Neural cell (in vitro differentiated cells): ENCODE data around the gene ERBB4. TPM values are rescaled to one million over a fixed set of nuclear protein-coding genes. Genes with fewer than 3 reads are reported as not detected.

Experiments used
- H2AFZ ChIP-seq: fragments of 200-600, 300-800 bp; sonication (generic), shearing (Covaris generic); 2 replicates; pipeline ENCODE4 v1.6.0; 2014; ENCODE audit warnings: low read depth, mild to moderate bottlenecking, antibody characterized with exemption, low read length, moderate library complexity
- H3F3A ChIP-seq: fragments of 200-600 bp; shearing (Covaris generic); 2 replicates; pipeline ENCODE4 v1.6.1; 2016; ENCODE audit warnings: mild to moderate bottlenecking, moderate library complexity, mixed read lengths, antibody characterized with exemption, low read length; ENCODE audit not compliant: insufficient read depth, poor library complexity, severe bottlenecking
- H3K27ac ChIP-seq: fragments of 200-600, 300-800 bp; sonication (generic), shearing (Covaris generic); 2 replicates; pipeline ENCODE4 v1.5.1; 2014; ENCODE audit warnings: mild to moderate bottlenecking, low read length, moderate library complexity
- H3K27me3 ChIP-seq: fragments of 300-800, 200-600 bp; sonication (generic), shearing (Covaris generic); 2 replicates; pipeline ENCODE4 v1.6.0; 2014; ENCODE audit warnings: mild to moderate bottlenecking, low read depth, low read length, moderate library complexity; ENCODE audit not compliant: insufficient read depth
- H3K36me3 ChIP-seq: fragments of 300-800, 200-600 bp; sonication (generic), shearing (Covaris generic); 2 replicates; pipeline ENCODE4 v1.5.1; 2014; ENCODE audit warnings: mild to moderate bottlenecking, antibody characterized with exemption, low read length, moderate library complexity; ENCODE audit not compliant: insufficient read depth
- H3K4me2 ChIP-seq: fragments of 300-800, 200-600 bp; sonication (generic), shearing (Covaris generic); 2 replicates; pipeline ENCODE4 v1.6.0; 2014; ENCODE audit warnings: mild to moderate bottlenecking, low read length
- H3K4me3 ChIP-seq: fragments of 300-800, 200-600 bp; sonication (generic), shearing (Covaris generic); 2 replicates; pipeline ENCODE4 v1.5.1; 2014; ENCODE audit warnings: mild to moderate bottlenecking, low read length, moderate library complexity
- H3K79me2 ChIP-seq: fragments of 200-600 bp; shearing (Covaris generic); replicated peaks from 2 replicates; pipeline ENCODE4 v1.6.0; 2014; ENCODE audit warnings: mild to moderate bottlenecking, low read length, moderate library complexity; ENCODE audit not compliant: insufficient read depth
- H3K9ac ChIP-seq: fragments of 300-800, 200-600 bp; sonication (generic), shearing (Covaris generic); 2 replicates; pipeline ENCODE4 v1.6.1; 2016; ENCODE audit warnings: mild to moderate bottlenecking, low read length, mixed read lengths
- H3K9me2 ChIP-seq: fragments of 200-600 bp; shearing (Covaris generic); 2 replicates; pipeline ENCODE4 v1.6.1; 2016; ENCODE audit warnings: mild to moderate bottlenecking, low read length, mixed read lengths; ENCODE audit not compliant: insufficient read depth
- H3K9me3 ChIP-seq: fragments of 200-600, 300-800 bp; sonication (generic), shearing (Covaris generic); 2 replicates; pipeline ENCODE4 v1.6.1; 2016; ENCODE audit warnings: mild to moderate bottlenecking, mixed run types, low read length, moderate library complexity, mixed read lengths
- H4K20me1 ChIP-seq: fragments of 200-600 bp; shearing (Covaris generic); 2 replicates; pipeline ENCODE4 v1.6.1; 2016; ENCODE audit warnings: mild to moderate bottlenecking, mixed run types; ENCODE audit not compliant: insufficient read depth
- EP300 ChIP-seq: fragments of 450-650 bp; conservative IDR thresholded peaks from 2 replicates; pipeline ENCODE4 v1.6.1; 2014; ENCODE audit warnings: antibody characterized with exemption, mild to moderate bottlenecking, moderate library complexity; ENCODE audit not compliant: poor library complexity, severe bottlenecking
- EZH2 ChIP-seq: fragments of 200-600, 300-800 bp; shearing (Covaris generic), sonication (generic); IDR thresholded peaks from 2 replicates; pipeline ENCODE4 v1.6.1; 2014; ENCODE audit warnings: antibody characterized with exemption, low read length, borderline replicate concordance, mild to moderate bottlenecking; ENCODE audit not compliant: insufficient read depth, poor library complexity, severe bottlenecking
- MXI1 ChIP-seq: fragments of 450-650 bp; conservative IDR thresholded peaks from 2 replicates; pipeline ENCODE4 v1.6.1; 2014; ENCODE audit warnings: antibody characterized with exemption, mild to moderate bottlenecking; ENCODE audit not compliant: poor library complexity, severe bottlenecking
- POLR2AphosphoS5 ChIP-seq: IDR thresholded peaks from 2 replicates; pipeline ENCODE4 v1.6.1; 2012
- RAD21 ChIP-seq: fragments of 450-650 bp; conservative IDR thresholded peaks from 2 replicates; pipeline ENCODE4 v1.6.1; 2014; ENCODE audit warnings: antibody characterized with exemption, mild to moderate bottlenecking, moderate library complexity
- REST ChIP-seq: IDR thresholded peaks from 2 replicates; pipeline ENCODE4 v1.6.1; 2012; ENCODE audit warnings: borderline replicate concordance
- SMC3 ChIP-seq: fragments of 450-650 bp; conservative IDR thresholded peaks from 2 replicates; pipeline ENCODE4 v1.6.1; 2014; ENCODE audit warnings: antibody characterized with exemption, mild to moderate bottlenecking, moderate library complexity; ENCODE audit not compliant: poor library complexity
- TAF1 ChIP-seq: IDR thresholded peaks from 2 replicates; pipeline ENCODE4 v1.6.1; 2012; ENCODE audit warnings: low read depth
- polyA plus RNA-seq: library from polyadenylated mRNA; depleted of rRNA; stranded (reverse); fragments of >200 nt; gene quantifications from 2 replicates; pipeline ENCODE4 v1.2.3, GENCODE V29; 2014
- TF ChIP-seq, protein P1 (sequence below): fragments of 450-650 bp; IDR thresholded peaks from 2 replicates; pipeline ENCODE4 v1.5.1; 2014; ENCODE audit warnings: antibody characterized with exemption, mild to moderate bottlenecking, moderate library complexity; ENCODE audit not compliant: poor library complexity, severe bottlenecking

Gene ERBB4
- polyA plus RNA-seq, 1 donor from 2014 or later: 0.69 TPM

DNA sequence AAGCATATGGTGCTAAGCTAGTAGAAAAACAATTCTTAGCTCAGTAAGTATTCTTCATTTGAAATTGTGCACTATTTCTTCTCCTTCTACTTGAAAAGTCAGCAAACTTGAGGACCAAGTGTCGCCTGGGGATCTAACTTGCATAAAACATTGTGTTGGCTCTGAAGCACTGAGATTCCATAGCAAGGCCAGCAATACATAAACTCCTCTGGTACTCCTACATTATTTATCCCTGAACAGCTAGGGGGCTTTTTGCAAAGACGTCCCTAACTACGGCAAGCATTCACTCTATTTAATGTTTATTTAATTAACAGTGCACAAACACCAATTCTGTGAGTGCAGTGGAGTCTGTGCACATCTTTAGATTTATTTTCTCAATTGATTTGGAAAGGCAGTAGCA lies 392.2 kb downstream of the ERBB4 start:
- Histone ChIP-seq H3K9me3 (no peaks in the 10 kb centered on the region), H3F3A (no peaks in the 10 kb centered on the region), H3K36me3 (no peaks in the 10 kb centered on the region), H3K79me2 (no peaks in the 10 kb centered on the region), H3K9me2 (no peaks in the 10 kb centered on the region), H3K27ac (no peak overlapping the region), H3K4me3 (no peak overlapping the region), H2AFZ (no peak overlapping the region), H4K20me1 (no peaks in the 10 kb centered on the region), H3K27me3 (no peaks in the 10 kb centered on the region), H3K9ac (no peak overlapping the region), H3K4me2 (no peak overlapping the region)
- TF ChIP-seq POLR2AphosphoS5: no peak
- TF ChIP-seq, protein P1, sequence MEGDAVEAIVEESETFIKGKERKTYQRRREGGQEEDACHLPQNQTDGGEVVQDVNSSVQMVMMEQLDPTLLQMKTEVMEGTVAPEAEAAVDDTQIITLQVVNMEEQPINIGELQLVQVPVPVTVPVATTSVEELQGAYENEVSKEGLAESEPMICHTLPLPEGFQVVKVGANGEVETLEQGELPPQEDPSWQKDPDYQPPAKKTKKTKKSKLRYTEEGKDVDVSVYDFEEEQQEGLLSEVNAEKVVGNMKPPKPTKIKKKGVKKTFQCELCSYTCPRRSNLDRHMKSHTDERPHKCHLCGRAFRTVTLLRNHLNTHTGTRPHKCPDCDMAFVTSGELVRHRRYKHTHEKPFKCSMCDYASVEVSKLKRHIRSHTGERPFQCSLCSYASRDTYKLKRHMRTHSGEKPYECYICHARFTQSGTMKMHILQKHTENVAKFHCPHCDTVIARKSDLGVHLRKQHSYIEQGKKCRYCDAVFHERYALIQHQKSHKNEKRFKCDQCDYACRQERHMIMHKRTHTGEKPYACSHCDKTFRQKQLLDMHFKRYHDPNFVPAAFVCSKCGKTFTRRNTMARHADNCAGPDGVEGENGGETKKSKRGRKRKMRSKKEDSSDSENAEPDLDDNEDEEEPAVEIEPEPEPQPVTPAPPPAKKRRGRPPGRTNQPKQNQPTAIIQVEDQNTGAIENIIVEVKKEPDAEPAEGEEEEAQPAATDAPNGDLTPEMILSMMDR: no peak
- no peak for TF ChIP-seq REST
- TF ChIP-seq EP300: no peak

DNA sequence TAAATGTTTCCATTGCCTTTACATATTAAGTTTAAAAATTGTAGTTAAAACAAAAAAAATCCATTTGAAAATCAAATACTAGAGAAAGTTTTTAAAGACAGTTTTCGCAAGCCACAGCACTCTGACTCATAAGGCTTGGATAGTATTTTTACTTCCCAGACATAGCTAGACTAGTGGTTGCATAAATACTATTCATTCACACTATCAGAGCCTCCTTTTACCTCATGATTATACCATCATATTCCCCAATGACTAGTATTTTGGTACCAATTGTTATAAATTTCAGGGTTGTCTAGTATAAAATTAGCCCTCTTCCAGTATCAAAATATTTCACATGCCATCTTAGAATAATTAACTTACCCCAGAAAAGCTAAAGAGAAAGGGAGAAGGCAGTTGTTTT lies 393.5 kb downstream of the ERBB4 start:
- no peak overlapping the region for H3K27ac ChIP-seq
- TF ChIP-seq REST (no peak), EZH2 (no peak), POLR2AphosphoS5 (no peak), SMC3 (no peak), RAD21 (no peak), EP300 (no peak), TAF1 (no peak), MXI1 (no peak)
- TF ChIP-seq, protein P1: no peak
- H4K20me1 ChIP-seq: no peaks in the 10 kb centered on the region
- H3F3A ChIP-seq: no peaks in the 10 kb centered on the region
- no peak overlapping the region for H3K9ac ChIP-seq
- H3K4me2 ChIP-seq: no peak overlapping the region
- no peaks in the 10 kb centered on the region for H3K9me2 ChIP-seq
- no peaks in the 10 kb centered on the region for H3K9me3 ChIP-seq
- H3K27me3 ChIP-seq: no peaks in the 10 kb centered on the region
- H3K36me3 ChIP-seq: no peaks in the 10 kb centered on the region
- no peaks in the 10 kb centered on the region for H3K79me2 ChIP-seq
- no peak overlapping the region for H3K4me3 ChIP-seq
- H2AFZ ChIP-seq: no peak overlapping the region
